CD8-positive, alpha-beta memory T cell (primary cell): ENCODE results near the gene EIF5A. TPM values are rescaled to one million over a fixed set of nuclear protein-coding genes. Genes with fewer than 3 reads are reported as not detected.

ENCODE experiments used
- CTCF ChIA-PET: fragments of 350-600 bp; sonication (Branson Sonifier 250); formaldehyde crosslinking; loops from one replicate; lab custom pipeline; 2021; ENCODE audit warnings: antibody characterized with exemption; lab: Charles Lee
- POLR2A ChIA-PET: fragments of 350-600 bp; sonication (Branson Sonifier 250); formaldehyde crosslinking; loops from one replicate; lab custom pipeline; 2021; ENCODE audit warnings: antibody characterized with exemption; lab: Charles Lee
- DNase-seq, 5 donors: peaks; one replicate each; pipeline versions ENCODE4 v3.0.0 to v3.0.0-alpha.2; 2020 to 2022; ENCODE audit warnings: mixed read lengths in 1 of 5
- H3K27ac ChIP-seq: one replicate; pipeline ENCODE4 v1.7.0; 2013; ENCODE audit warnings: low read depth, mild to moderate bottlenecking, low read length, moderate library complexity
- H3K27me3 ChIP-seq: 2 replicates; pipeline ENCODE4 v1.7.0; 2013; ENCODE audit warnings: low read length, mild to moderate bottlenecking; ENCODE audit not compliant: insufficient read depth, poor library complexity, severe bottlenecking
- H3K36me3 ChIP-seq: 2 replicates; pipeline ENCODE4 v1.7.0; 2013; ENCODE audit warnings: mild to moderate bottlenecking, low read length, moderate library complexity; ENCODE audit not compliant: insufficient read depth
- H3K4me1 ChIP-seq: 2 replicates; pipeline ENCODE4 v1.7.0; 2013; ENCODE audit warnings: mild to moderate bottlenecking, low read length, moderate library complexity; ENCODE audit not compliant: insufficient read depth
- H3K4me3 ChIP-seq: 2 replicates; pipeline ENCODE4 v1.7.0; 2013; ENCODE audit warnings: mild to moderate bottlenecking, low read length
- H3K9me3 ChIP-seq: 2 replicates; pipeline ENCODE4 v1.7.0; 2013; ENCODE audit warnings: mild to moderate bottlenecking, low read length
- H3K27ac Mint-ChIP-seq, 8 donors: one replicate each; pipeline ENCODE4 v1.8.0; 2020 to 2021; ENCODE audit warnings: mixed read lengths in 8 of 8, mild to moderate bottlenecking in 6 of 8, inconsistent platforms in 3 of 8, moderate library complexity in 3 of 8
- H3K27me3 Mint-ChIP-seq, 2 donors: one replicate each; pipeline ENCODE4 v1.8.0; 2020 to 2021; ENCODE audit warnings: mixed read lengths in 2 of 2, mild to moderate bottlenecking in 1 of 2, moderate library complexity in 1 of 2
- H3K36me3 Mint-ChIP-seq, 3 donors: one replicate each; pipeline ENCODE4 v1.8.0; 2020 to 2021; ENCODE audit warnings: mixed read lengths in 3 of 3, inconsistent platforms in 1 of 3, mild to moderate bottlenecking in 1 of 3
- H3K4me1 Mint-ChIP-seq, 3 donors: one replicate each; pipeline ENCODE4 v1.8.0; 2020 to 2021; ENCODE audit warnings: mixed read lengths in 3 of 3, inconsistent platforms in 1 of 3, mild to moderate bottlenecking in 1 of 3
- H3K4me3 Mint-ChIP-seq, 7 donors: one replicate each; pipeline ENCODE4 v1.8.0; 2020 to 2021; ENCODE audit warnings: mixed read lengths in 7 of 7, mild to moderate bottlenecking in 6 of 7, moderate library complexity in 4 of 7, inconsistent platforms in 2 of 7
- H3K9me3 Mint-ChIP-seq, 5 donors: one replicate each; pipeline ENCODE4 v1.8.0; 2020 to 2022; ENCODE audit warnings: mixed read lengths in 5 of 5, mild to moderate bottlenecking in 3 of 5, moderate library complexity in 2 of 5, inconsistent platforms in 1 of 5
- polyA plus RNA-seq: library from polyadenylated mRNA; unstranded; fragments of 300-500 nt; fragmentation: Illumina TruSeq; gene quantifications from one replicate; pipeline ENCODE4 v1.2.3, GENCODE V29; 2021
- total RNA-seq, 2 experiments: library from RNA; stranded (reverse); gene quantifications; one replicate each; pipeline ENCODE4 v1.2.3, GENCODE V29; 2021

The EIF5A gene
- total and polyA plus RNA-seq, 3 experiments from 2014 or later = 230 to 1,595 (median 1,533) TPM

DNA sequence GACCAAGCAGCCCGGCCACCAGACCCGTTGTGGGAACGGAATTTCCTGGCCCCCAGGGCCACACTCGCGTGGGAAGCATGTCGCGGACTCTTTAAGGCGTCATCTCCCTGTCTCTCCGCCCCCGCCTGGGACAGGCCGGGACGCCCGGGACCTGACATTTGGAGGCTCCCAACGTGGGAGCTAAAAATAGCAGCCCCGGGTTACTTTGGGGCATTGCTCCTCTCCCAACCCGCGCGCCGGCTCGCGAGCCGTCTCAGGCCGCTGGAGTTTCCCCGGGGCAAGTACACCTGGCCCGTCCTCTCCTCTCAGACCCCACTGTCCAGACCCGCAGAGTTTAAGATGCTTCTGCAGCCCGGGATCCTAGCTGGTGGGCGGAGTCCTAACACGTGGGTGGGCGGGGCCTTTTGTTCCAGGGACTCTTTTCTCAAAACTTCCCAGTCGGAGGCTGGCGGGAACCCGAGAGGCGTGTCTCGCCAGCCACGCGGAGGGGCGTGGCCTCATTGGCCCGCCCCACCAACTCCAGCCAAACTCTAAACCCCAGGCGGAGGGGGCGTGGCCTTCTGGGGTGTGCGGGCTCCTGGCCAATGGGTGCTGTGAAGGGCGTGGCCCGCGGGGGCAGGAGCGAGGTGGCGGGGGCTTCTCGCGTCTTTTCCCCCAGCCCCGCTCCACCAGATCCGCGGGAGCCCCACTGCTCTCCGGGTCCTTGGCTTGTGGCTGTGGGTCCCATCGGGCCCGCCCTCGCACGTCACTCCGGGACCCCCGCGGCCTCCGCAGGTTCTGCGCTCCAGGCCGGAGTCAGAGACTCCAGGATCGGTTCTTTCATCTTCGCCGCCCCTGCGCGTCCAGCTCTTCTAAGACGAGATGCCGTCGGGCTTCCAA is 26.1 kb upstream of the EIF5A start, which contains the start of gene SLC2A4:
SLC2A4 (plus strand) TSS at position 645 of the 879 bp plus-strand sequence; CDS start at position 862, 217 bp downstream.
- CTCF ChIA-PET = interaction anchor here (0.8 to 8.4 kb wide), 13 partner anchors 10 to 280 kb away, joined by 3 to 87 read pairs (median 4); partner anchors contain the start of gene SENP3
- peak within 1 kb of the TSS in 7 of 8 donors; percentile 56 to 92 (median 71) for H3K27ac Mint-ChIP-seq
- Histone ChIP-seq H3K36me3 (no peaks in the 10 kb centered on the region), H3K4me3 (peak within 1 kb of the TSS; percentile 54), H3K4me1 (peaks cover 20% of the 10 kb centered on the region), H3K9me3 (no peaks in the 10 kb centered on the region), H3K27ac (no peak within 1 kb of the TSS), H3K27me3 (peaks cover 8% of the 10 kb centered on the region)
- peaks cover 27 to 38% of the 10 kb centered on the region in 2 donors for H3K27me3 Mint-ChIP-seq
- peak within 1 kb of the TSS; percentile 79 to 92 (median 80) for H3K4me3 Mint-ChIP-seq
- no peaks in the 10 kb centered on the region for H3K36me3 Mint-ChIP-seq
- peak; percentile 67 to 85 (median 76) for DNase-seq
- H3K9me3 Mint-ChIP-seq = no peaks in the 10 kb centered on the region
- POLR2A ChIA-PET = interaction anchor here (0.7 to 1.5 kb wide), 2 partner anchors 15 to 23 kb away, joined by 3 to 6 read pairs; no protein-coding TSS in a partner anchor
- peaks cover 13 to 25% (median 14%) of the 10 kb centered on the region in 3 donors for H3K4me1 Mint-ChIP-seq

GRCh38 chr17:7281953-7282751 is 25.3 kb upstream of the EIF5A start:
- Histone ChIP-seq H3K27me3 (peaks cover 8% of the 10 kb centered on the region), H3K36me3 (no peaks in the 10 kb centered on the region), H3K9me3 (no peaks in the 10 kb centered on the region), H3K4me1 (peaks cover 20% of the 10 kb centered on the region), H3K27ac (no peak overlapping the region), H3K4me3 (no peak overlapping the region)
- ChIA-PET CTCF (interaction anchor here (1.4 to 8.4 kb wide), 7 partner anchors 11 to 155 kb away, joined by 3 to 87 read pairs (median 6); no protein-coding TSS in a partner anchor), POLR2A (interaction anchor here (1.0 to 1.5 kb wide), 2 partner anchors 11 to 14 kb away, joined by 4 to 6 read pairs; no protein-coding TSS in a partner anchor)
- peak overlapping the region in 1 of 8 donors; percentile 24 for H3K27ac Mint-ChIP-seq
- peaks cover 13 to 25% (median 14%) of the 10 kb centered on the region in 3 donors for H3K4me1 Mint-ChIP-seq
- peak overlapping the region; percentile 63 to 84 (median 80) for H3K4me3 Mint-ChIP-seq
- DNase-seq = peak in 1 of 5 donors; percentile 19
- peaks cover 27 to 43% of the 10 kb centered on the region in 2 donors for H3K27me3 Mint-ChIP-seq
- H3K9me3 Mint-ChIP-seq = no peaks in the 10 kb centered on the region
- no peaks in the 10 kb centered on the region for H3K36me3 Mint-ChIP-seq

- Histone ChIP-seq H3K4me3 (no peak overlapping the region), H3K4me1 (peaks cover 20% of the 10 kb centered on the region), H3K27ac (no peak overlapping the region), H3K9me3 (no peaks in the 10 kb centered on the region), H3K27me3 (peaks cover 8% of the 10 kb centered on the region), H3K36me3 (no peaks in the 10 kb centered on the region)
- Mint-ChIP-seq H3K36me3 (no peaks in the 10 kb centered on the region), H3K9me3 (no peaks in the 10 kb centered on the region), H3K4me1 (peaks cover 13 to 25% (median 14%) of the 10 kb centered on the region in 3 donors), H3K4me3 (peak overlapping the region in 2 of 7 donors; percentile 32 to 49), H3K27ac (peak overlapping the region in 1 of 8 donors; percentile 24), H3K27me3 (peaks cover 28 to 48% of the 10 kb centered on the region in 2 donors)
- CTCF ChIA-PET = interaction anchor here (1.4 to 8.4 kb wide), 4 partner anchors 10 to 105 kb away, joined by 3 to 87 read pairs (median 6); no protein-coding TSS in a partner anchor
- POLR2A ChIA-PET = interaction anchor here (0.7 to 1.0 kb wide), 3 partner anchors 11 to 152 kb away, joined by 3 to 4 read pairs (median 3); partner anchors contain the start of gene TMEM102
- DNase-seq = no peak
Measured at GRCh38 chr17:7282752-7283321, 24.6 kb upstream of the EIF5A start.

DNA sequence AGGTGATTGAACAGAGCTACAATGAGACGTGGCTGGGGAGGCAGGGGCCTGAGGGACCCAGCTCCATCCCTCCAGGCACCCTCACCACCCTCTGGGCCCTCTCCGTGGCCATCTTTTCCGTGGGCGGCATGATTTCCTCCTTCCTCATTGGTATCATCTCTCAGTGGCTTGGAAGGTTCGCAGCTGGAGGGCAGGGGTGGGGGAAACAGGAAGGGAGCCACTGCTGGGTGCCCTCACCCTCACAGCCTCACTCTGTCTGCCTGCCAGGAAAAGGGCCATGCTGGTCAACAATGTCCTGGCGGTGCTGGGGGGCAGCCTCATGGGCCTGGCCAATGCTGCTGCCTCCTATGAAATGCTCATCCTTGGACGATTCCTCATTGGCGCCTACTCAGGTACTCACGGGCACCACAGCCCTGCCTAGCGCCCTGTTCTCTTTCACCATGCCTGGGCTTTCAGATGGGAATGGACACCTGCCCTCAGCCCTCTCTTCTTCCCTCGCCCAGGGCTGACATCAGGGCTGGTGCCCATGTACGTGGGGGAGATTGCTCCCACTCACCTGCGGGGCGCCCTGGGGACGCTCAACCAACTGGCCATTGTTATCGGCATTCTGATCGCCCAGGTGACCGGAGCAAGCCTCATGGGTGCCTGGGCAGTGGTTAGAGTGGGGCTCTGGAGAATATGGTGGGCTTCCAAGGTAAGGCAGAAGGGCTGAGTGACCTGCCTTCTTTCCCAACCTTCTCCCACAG is 23.8 kb upstream of the EIF5A start:
- Histone ChIP-seq H3K36me3 (no peaks in the 10 kb centered on the region), H3K4me3 (no peak overlapping the region), H3K27me3 (peaks cover 8% of the 10 kb centered on the region), H3K4me1 (peaks cover 20% of the 10 kb centered on the region), H3K9me3 (no peaks in the 10 kb centered on the region), H3K27ac (no peak overlapping the region)
- no peak overlapping the region for H3K27ac Mint-ChIP-seq
- CTCF ChIA-PET = interaction anchor here (1.1 to 8.4 kb wide), 4 partner anchors 9 to 72 kb away, joined by 3 to 87 read pairs (median 6); no protein-coding TSS in a partner anchor
- H3K4me3 Mint-ChIP-seq = peak overlapping the region in 1 of 7 donors; percentile 41
- POLR2A ChIA-PET = interaction anchor here (0.7 to 1.0 kb wide), 3 partner anchors 10 to 152 kb away, joined by 3 to 4 read pairs (median 3); partner anchors contain the start of gene TMEM102
- H3K36me3 Mint-ChIP-seq = no peaks in the 10 kb centered on the region
- peaks cover 34 to 51% of the 10 kb centered on the region in 2 donors for H3K27me3 Mint-ChIP-seq
- no peaks in the 10 kb centered on the region for H3K9me3 Mint-ChIP-seq
- H3K4me1 Mint-ChIP-seq = peaks cover 13 to 25% (median 14%) of the 10 kb centered on the region in 3 donors
- DNase-seq = no peak

DNA sequence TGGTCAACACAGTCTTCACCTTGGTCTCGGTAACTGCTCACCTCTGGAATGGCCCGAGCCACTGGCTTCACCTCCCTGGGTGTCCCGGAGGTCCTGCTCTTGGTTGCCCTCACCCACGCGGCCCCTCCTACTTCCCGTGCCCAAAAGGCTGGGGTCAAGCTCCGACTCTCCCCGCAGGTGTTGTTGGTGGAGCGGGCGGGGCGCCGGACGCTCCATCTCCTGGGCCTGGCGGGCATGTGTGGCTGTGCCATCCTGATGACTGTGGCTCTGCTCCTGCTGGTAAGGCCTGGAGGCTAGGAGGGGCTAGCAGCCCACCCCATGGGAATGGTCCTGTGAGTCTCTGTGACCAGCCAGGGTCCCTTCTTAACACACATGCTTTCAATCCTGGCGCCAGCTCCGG is 22.5 kb upstream of the EIF5A start:
- Histone ChIP-seq H3K27ac (no peak overlapping the region), H3K36me3 (no peaks in the 10 kb centered on the region), H3K4me1 (peaks cover 20% of the 10 kb centered on the region), H3K9me3 (no peaks in the 10 kb centered on the region), H3K27me3 (peaks cover 8% of the 10 kb centered on the region), H3K4me3 (no peak overlapping the region)
- Mint-ChIP-seq H3K4me3 (no peak overlapping the region), H3K4me1 (peaks cover 11 to 25% (median 14%) of the 10 kb centered on the region in 3 donors), H3K36me3 (no peaks in the 10 kb centered on the region), H3K27me3 (peaks cover 36 to 52% of the 10 kb centered on the region in 2 donors), H3K9me3 (no peaks in the 10 kb centered on the region), H3K27ac (peak overlapping the region in 1 of 8 donors; percentile 65)
- no peak for DNase-seq
- ChIA-PET CTCF (interaction anchor here (8.4 kb wide), 1 partner anchor 13 kb away, joined by 87 read pairs; no protein-coding TSS in a partner anchor), POLR2A (no interaction called here)

GRCh38 chr17:7285679-7286078 is 21.7 kb upstream of the EIF5A start:
- H3K36me3 ChIP-seq = no peaks in the 10 kb centered on the region
- peaks cover 3 to 23% (median 7%) of the 10 kb centered on the region in 3 donors for H3K4me1 Mint-ChIP-seq
- H3K4me1 ChIP-seq = peaks cover 19% of the 10 kb centered on the region
- ChIA-PET CTCF (interaction anchor here (1.2 to 8.4 kb wide), 2 partner anchors 12 to 240 kb away, joined by 4 to 87 read pairs; no protein-coding TSS in a partner anchor), POLR2A (interaction anchor here (0.6 to 1.1 kb wide), 3 partner anchors 149 to 298 kb away, joined by 3 to 7 read pairs (median 4); partner anchors contain the start of genes MPDU1 and TMEM102)
- H3K27me3 ChIP-seq = peaks cover 8% of the 10 kb centered on the region
- no peak overlapping the region for H3K27ac Mint-ChIP-seq
- no peak overlapping the region for H3K27ac ChIP-seq
- no peak for DNase-seq
- no peaks in the 10 kb centered on the region for H3K9me3 Mint-ChIP-seq
- H3K4me3 Mint-ChIP-seq = no peak overlapping the region
- H3K27me3 Mint-ChIP-seq = peaks cover 38 to 52% of the 10 kb centered on the region in 2 donors
- no peak overlapping the region for H3K4me3 ChIP-seq
- H3K36me3 Mint-ChIP-seq = no peaks in the 10 kb centered on the region
- no peaks in the 10 kb centered on the region for H3K9me3 ChIP-seq
